Neutrophil (primary cell): ENCODE data around the gene NT5E.

Source experiments
- H3K27ac ChIP-seq: fragments of 200-600 bp; sonication (generic); 2 replicates; pipeline ENCODE4 v1.5.1; 2016; ENCODE audit warnings: mild to moderate bottlenecking, moderate library complexity
- H3K27me3 ChIP-seq: fragments of 200-600 bp; sonication (generic); 2 replicates; pipeline ENCODE4 v1.6.0; 2016; ENCODE audit warnings: mild to moderate bottlenecking
- H3K36me3 ChIP-seq: fragments of 200-600 bp; sonication (generic); 2 replicates; pipeline ENCODE4 v1.5.1; 2017
- H3K4me1 ChIP-seq, 2 experiments: fragments of 200-600 bp in 1 of 2; sonication (generic) in 1 of 2; 1 replicate in 1 of 2; 2 replicates in 1 of 2; pipeline versions ENCODE4 v1.5.1 to v1.6.1; 2013 to 2016; ENCODE audit warnings: low read depth in 1 of 2, low read length in 1 of 2, mild to moderate bottlenecking in 1 of 2, moderate library complexity in 1 of 2; ENCODE audit not compliant: control insufficient read depth in 1 of 2, insufficient read depth in 1 of 2
- H3K4me3 ChIP-seq, 2 experiments: fragments of 200-600 bp in 1 of 2; sonication (generic) in 1 of 2; 1 replicate in 1 of 2; 2 replicates in 1 of 2; pipeline ENCODE4 v1.5.1; 2013 to 2016; ENCODE audit warnings: low read depth in 1 of 2, low read length in 1 of 2, mild to moderate bottlenecking in 1 of 2, moderate library complexity in 1 of 2
- H3K9me3 ChIP-seq: fragments of 200-600 bp; sonication (generic); 2 replicates; pipeline ENCODE4 v1.5.1; 2016
- TF ChIP-seq, protein P1 (sequence below): fragments of 200-600 bp; sonication (generic); IDR thresholded peaks from 2 replicates; pipeline ENCODE4 v1.5.1; 2016; ENCODE audit warnings: antibody characterized with exemption

The NT5E gene

DNA sequence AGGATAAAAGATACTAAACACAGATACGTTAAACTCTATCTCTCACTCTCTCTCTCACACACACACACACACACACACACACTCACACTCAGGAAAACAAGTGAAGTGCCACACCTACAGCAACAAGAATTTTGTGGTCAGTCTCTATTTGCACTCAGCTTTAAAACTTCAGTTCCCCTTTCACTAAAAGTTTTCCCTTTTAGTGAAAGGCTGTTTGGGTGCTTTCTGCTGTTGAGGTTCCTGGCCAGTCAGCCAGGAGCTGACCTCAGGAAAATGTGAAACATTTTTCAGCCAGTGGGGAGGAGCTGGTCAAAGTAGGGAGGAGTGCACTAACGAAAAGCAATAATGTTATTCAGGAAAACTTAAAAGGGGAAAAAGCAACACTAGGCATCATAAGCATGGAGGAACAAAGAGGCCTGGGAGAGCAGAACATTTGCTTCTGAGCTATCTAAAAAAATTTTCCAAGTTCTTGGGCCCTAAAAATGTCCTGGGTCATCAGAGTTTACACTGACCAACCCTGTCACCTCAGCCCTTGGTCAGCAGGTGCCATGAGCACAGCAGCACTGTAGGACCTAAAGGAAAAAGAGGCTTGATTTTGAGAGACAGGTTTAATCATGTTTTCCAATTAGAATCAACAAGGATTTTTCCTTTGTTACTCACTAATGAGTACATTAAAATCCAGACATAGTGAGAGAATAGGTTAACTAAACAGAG, 30.7 kb upstream of the NT5E start:
- H3K4me1 ChIP-seq = no peaks in the 10 kb centered on the region
- no peak overlapping the region for H3K27ac ChIP-seq
- no peaks in the 10 kb centered on the region for H3K9me3 ChIP-seq

DNA sequence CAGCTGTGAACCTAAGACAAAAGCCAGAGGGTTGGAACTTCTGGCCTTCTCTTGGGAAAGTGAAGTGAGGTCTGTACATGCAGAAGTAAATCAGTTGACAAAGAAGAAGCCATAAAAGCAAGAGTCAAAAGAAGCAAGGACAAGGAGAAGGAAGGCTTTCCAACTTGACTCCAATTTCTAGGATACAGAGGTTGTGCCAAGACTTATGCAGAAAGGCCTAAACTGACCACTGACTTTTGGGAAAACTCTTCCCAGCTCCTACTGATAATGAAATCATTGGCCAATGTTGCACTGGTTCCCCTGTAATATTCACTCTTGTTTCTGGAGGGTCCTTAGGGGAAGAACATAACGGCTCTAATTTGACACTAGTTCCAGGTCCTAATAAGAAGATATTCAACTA, 29.3 kb upstream of the NT5E start:
- Histone ChIP-seq H3K9me3 (peaks cover 6% of the 10 kb centered on the region), H3K36me3 (no peaks in the 10 kb centered on the region), H3K27ac (no peak overlapping the region), H3K4me3 (no peak overlapping the region), H3K4me1 (no peaks in the 10 kb centered on the region), H3K27me3 (no peaks in the 10 kb centered on the region)
- TF ChIP-seq, protein P1, sequence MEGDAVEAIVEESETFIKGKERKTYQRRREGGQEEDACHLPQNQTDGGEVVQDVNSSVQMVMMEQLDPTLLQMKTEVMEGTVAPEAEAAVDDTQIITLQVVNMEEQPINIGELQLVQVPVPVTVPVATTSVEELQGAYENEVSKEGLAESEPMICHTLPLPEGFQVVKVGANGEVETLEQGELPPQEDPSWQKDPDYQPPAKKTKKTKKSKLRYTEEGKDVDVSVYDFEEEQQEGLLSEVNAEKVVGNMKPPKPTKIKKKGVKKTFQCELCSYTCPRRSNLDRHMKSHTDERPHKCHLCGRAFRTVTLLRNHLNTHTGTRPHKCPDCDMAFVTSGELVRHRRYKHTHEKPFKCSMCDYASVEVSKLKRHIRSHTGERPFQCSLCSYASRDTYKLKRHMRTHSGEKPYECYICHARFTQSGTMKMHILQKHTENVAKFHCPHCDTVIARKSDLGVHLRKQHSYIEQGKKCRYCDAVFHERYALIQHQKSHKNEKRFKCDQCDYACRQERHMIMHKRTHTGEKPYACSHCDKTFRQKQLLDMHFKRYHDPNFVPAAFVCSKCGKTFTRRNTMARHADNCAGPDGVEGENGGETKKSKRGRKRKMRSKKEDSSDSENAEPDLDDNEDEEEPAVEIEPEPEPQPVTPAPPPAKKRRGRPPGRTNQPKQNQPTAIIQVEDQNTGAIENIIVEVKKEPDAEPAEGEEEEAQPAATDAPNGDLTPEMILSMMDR = no peak

More for the DNA sequence above, 30.7 kb upstream of the NT5E start:
- Histone ChIP-seq H3K27me3 (no peaks in the 10 kb centered on the region), H3K36me3 (no peaks in the 10 kb centered on the region), H3K4me3 (no peak overlapping the region)
- TF ChIP-seq, protein P1 = no peak

DNA sequence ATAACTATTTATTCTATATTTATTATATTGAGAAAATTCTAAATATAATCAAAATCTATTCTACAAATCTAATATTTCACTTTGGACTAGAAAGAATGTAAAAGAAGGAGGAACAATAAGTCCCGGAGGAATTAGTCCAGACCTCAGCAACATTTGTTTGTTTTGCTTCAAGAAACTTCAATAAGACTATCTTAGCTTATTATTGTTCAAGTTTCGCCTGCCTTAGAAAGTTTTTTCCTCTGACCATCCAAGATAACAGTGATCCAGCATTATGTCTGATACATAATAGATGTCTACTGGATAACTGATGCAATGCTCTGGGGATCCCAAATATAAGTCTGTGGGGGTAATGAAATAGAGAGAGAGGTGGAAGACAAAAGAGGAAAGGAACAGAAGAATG, 28.7 kb upstream of the NT5E start:
- H3K36me3 ChIP-seq = no peaks in the 10 kb centered on the region
- H3K4me1 ChIP-seq = no peaks in the 10 kb centered on the region
- H3K27ac ChIP-seq = no peak overlapping the region
- TF ChIP-seq, protein P1 = no peak
- H3K27me3 ChIP-seq = no peaks in the 10 kb centered on the region
- no peak overlapping the region for H3K4me3 ChIP-seq
- peaks cover 8% of the 10 kb centered on the region for H3K9me3 ChIP-seq

DNA sequence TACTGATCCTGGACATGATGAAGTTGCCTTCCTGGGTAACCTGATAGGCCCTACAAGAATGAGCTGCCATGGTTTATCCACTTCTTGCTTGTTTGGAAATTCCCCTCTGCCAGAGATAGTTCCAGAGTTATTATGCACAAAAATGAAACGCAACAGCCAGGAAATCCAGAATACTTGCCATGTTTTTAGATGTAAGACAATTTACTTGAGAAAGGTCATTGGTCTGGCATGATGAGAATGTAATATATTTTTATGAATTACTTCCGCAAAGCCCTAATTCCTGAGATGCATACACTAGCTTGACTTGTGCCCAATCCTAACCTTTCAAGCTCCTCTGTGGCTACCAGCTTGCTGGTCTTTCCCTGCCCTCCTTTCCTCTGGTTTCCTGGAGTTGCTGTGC, 27.9 kb upstream of the NT5E start:
- Histone ChIP-seq H3K4me3 (no peak overlapping the region), H3K9me3 (peaks cover 8% of the 10 kb centered on the region), H3K27me3 (no peaks in the 10 kb centered on the region), H3K4me1 (no peaks in the 10 kb centered on the region), H3K27ac (no peak overlapping the region), H3K36me3 (no peaks in the 10 kb centered on the region)
- TF ChIP-seq, protein P1 = no peak

DNA sequence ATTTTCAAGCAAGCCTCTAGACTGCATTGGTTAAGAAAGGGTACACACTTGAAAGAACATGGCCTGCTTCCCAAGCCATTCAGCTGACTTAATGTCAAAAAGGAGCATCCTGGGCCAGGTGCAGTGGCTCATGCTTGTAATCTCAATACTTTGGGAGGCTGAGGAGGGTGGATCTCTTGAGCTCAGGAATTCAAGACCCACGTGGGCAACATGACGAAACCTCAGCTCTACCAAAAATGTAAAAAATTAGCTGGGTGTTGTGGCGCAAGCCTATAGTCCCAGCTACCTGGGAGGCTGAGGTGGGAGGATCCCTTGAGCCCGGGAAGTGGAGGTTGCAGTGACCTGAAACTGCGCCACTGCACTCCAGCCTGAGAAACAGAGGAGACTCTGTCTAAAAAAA, 26.9 kb upstream of the NT5E start:
- H3K4me1 ChIP-seq = no peaks in the 10 kb centered on the region
- H3K27ac ChIP-seq = no peak overlapping the region
- TF ChIP-seq, protein P1 = no peak

More for the DNA sequence above, 26.9 kb upstream of the NT5E start:
- Histone ChIP-seq H3K27me3 (no peaks in the 10 kb centered on the region), H3K4me3 (no peak overlapping the region), H3K9me3 (peaks cover 8% of the 10 kb centered on the region), H3K36me3 (no peaks in the 10 kb centered on the region)
